Measurements from ENCODE around the gene DNER. TPM values are rescaled to one million over a fixed set of nuclear protein-coding genes. Genes with fewer than 3 reads are reported as not detected.
"Not testable (repeated sequence)": the region's sequence is repeated elsewhere in the genome, so short reads cannot be mapped to it uniquely, and the experiment has no call there.

The DNER gene
- total RNA-seq, 2 experiments from 2014 or later: not detected

GRCh38 chr2:229350883-229351282 lies 363.5 kb downstream of the DNER start:
- H3K27me3 Mint-ChIP-seq: no peaks in the 10 kb centered on the region
- no peak overlapping the region for H3K27ac Mint-ChIP-seq
- no peak for DNase-seq
- H3K4me3 Mint-ChIP-seq: no peak overlapping the region
- H3K36me3 Mint-ChIP-seq: no peaks in the 10 kb centered on the region
- no peaks in the 10 kb centered on the region for H3K9me3 Mint-ChIP-seq
- no peaks in the 10 kb centered on the region for H3K4me1 Mint-ChIP-seq

GRCh38 chr2:229350117-229350805 lies 364.1 kb downstream of the DNER start:
- Mint-ChIP-seq H3K9me3 (no peaks in the 10 kb centered on the region), H3K27me3 (no peaks in the 10 kb centered on the region), H3K4me1 (no peaks in the 10 kb centered on the region), H3K27ac (no peak overlapping the region), H3K4me3 (no peak overlapping the region), H3K36me3 (no peaks in the 10 kb centered on the region)
- DNase-seq: no peak

- Mint-ChIP-seq H3K36me3 (no peaks in the 10 kb centered on the region), H3K4me3 (no peak overlapping the region), H3K27ac (no peak overlapping the region), H3K27me3 (no peaks in the 10 kb centered on the region), H3K4me1 (no peaks in the 10 kb centered on the region), H3K9me3 (no peaks in the 10 kb centered on the region)
- no peak for DNase-seq
Measured at GRCh38 chr2:229348128-229348527, 366.2 kb downstream of the DNER start.

- no peaks in the 10 kb centered on the region for H3K9me3 Mint-ChIP-seq
- H3K4me3 Mint-ChIP-seq: no peak overlapping the region
- no peaks in the 10 kb centered on the region for H3K4me1 Mint-ChIP-seq
- no peak for DNase-seq
- no peak overlapping the region for H3K27ac Mint-ChIP-seq
- H3K27me3 Mint-ChIP-seq: no peaks in the 10 kb centered on the region
- H3K36me3 Mint-ChIP-seq: no peaks in the 10 kb centered on the region
Measured at GRCh38 chr2:229346816-229347540, 367.4 kb downstream of the DNER start.

DNA sequence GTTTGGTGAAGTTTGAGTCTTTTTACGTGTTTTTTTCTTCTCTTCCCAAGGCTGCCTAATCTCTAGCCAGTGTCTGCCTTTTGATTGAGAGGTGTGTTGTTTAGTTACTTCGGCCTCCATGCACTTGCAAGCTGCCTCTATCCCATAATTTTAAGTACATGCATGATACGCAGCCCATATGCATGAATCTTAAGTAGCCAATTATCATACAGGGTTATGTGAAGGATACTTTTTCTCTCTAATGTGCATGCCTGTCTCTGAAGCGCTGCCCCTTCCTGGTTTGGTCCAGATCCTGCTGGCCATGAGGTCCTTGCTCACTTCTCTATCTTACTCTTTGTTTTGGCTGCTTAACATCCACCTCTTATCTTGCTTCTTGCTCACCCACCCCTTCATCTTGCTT lies 369.4 kb downstream of the DNER start:
- Mint-ChIP-seq H3K9me3 (no peaks in the 10 kb centered on the region), H3K4me3 (no peak overlapping the region), H3K27ac (no peak overlapping the region), H3K4me1 (no peaks in the 10 kb centered on the region), H3K27me3 (no peaks in the 10 kb centered on the region), H3K36me3 (no peaks in the 10 kb centered on the region)
- no peak for DNase-seq

DNA sequence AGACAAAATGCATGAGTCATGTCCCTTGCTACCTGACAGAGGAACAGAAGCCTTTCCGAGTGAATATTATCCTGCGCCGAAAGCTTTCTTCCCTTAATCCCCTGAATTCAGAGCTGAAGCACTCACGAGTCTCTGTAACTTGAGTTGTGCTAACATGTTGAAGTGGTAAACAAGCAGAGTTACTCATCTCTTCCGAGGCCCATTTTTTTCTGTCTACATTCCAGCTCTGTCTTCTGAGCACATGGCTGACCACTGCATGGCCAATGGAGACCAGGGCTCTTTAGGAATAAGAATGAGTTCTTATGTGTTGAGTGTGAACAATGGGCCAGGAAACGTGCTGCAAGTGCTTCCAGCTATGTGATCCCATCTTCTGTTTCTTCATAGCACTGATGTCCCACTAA lies 370.2 kb downstream of the DNER start:
- Mint-ChIP-seq H3K4me1 (no peaks in the 10 kb centered on the region), H3K4me3 (no peak overlapping the region), H3K36me3 (no peaks in the 10 kb centered on the region), H3K9me3 (no peaks in the 10 kb centered on the region), H3K27me3 (no peaks in the 10 kb centered on the region), H3K27ac (no peak overlapping the region)
- DNase-seq: no peak

DNA sequence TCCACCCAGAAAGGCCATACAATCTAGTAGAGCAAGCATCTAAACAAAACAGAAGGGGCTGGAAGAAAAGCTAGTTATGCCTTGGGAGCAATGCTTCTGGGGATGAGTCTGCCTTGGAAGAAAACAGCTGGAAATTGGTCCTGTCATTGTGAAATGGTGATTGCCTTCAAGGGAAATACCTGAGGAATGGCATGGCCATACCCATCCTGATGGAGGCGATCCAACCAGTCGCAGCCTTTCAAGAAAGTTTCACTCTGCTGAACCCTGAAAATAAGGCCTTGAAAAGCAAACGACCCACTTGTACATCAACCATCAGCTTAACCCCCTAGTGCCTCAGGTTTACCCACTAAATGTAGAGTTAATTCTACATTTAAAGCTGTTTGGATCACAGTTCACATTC lies 370.7 kb downstream of the DNER start:
- no peaks in the 10 kb centered on the region for H3K27me3 Mint-ChIP-seq
- no peaks in the 10 kb centered on the region for H3K9me3 Mint-ChIP-seq

GRCh38 chr2:229342376-229342775 lies 372.0 kb downstream of the DNER start:
- peak; percentile 1 for DNase-seq
- Mint-ChIP-seq H3K36me3 (no peaks in the 10 kb centered on the region), H3K4me1 (no peaks in the 10 kb centered on the region), H3K27me3 (no peaks in the 10 kb centered on the region), H3K4me3 (no peak overlapping the region), H3K9me3 (no peaks in the 10 kb centered on the region), H3K27ac (no peak overlapping the region)

More for the DNA sequence above, 370.7 kb downstream of the DNER start:
- no peak overlapping the region for H3K27ac Mint-ChIP-seq
- no peak for DNase-seq
- no peaks in the 10 kb centered on the region for H3K36me3 Mint-ChIP-seq
- H3K4me3 Mint-ChIP-seq: no peak overlapping the region
- no peaks in the 10 kb centered on the region for H3K4me1 Mint-ChIP-seq

- H3K27me3 Mint-ChIP-seq: no peaks in the 10 kb centered on the region
- no peak overlapping the region for H3K4me3 Mint-ChIP-seq
- no peaks in the 10 kb centered on the region for H3K36me3 Mint-ChIP-seq
- H3K27ac Mint-ChIP-seq: no peak overlapping the region
- no peaks in the 10 kb centered on the region for H3K9me3 Mint-ChIP-seq
- no peak for DNase-seq
- no peaks in the 10 kb centered on the region for H3K4me1 Mint-ChIP-seq
Measured at GRCh38 chr2:229340086-229340760, 374.1 kb downstream of the DNER start.

GRCh38 chr2:229339618-229340017 lies 374.7 kb downstream of the DNER start:
- no peak overlapping the region for H3K27ac Mint-ChIP-seq
- no peaks in the 10 kb centered on the region for H3K4me1 Mint-ChIP-seq
- DNase-seq: no peak
- H3K36me3 Mint-ChIP-seq: no peaks in the 10 kb centered on the region
- H3K27me3 Mint-ChIP-seq: no peaks in the 10 kb centered on the region
- H3K9me3 Mint-ChIP-seq: no peaks in the 10 kb centered on the region
- no peak overlapping the region for H3K4me3 Mint-ChIP-seq

GRCh38 chr2:229339171-229339570 lies 375.2 kb downstream of the DNER start:
- H3K9me3 Mint-ChIP-seq, H3K27ac Mint-ChIP-seq, H3K4me3 Mint-ChIP-seq, H3K36me3 Mint-ChIP-seq, H3K4me1 Mint-ChIP-seq, DNase-seq, H3K27me3 Mint-ChIP-seq: not testable (repeated sequence)

DNA sequence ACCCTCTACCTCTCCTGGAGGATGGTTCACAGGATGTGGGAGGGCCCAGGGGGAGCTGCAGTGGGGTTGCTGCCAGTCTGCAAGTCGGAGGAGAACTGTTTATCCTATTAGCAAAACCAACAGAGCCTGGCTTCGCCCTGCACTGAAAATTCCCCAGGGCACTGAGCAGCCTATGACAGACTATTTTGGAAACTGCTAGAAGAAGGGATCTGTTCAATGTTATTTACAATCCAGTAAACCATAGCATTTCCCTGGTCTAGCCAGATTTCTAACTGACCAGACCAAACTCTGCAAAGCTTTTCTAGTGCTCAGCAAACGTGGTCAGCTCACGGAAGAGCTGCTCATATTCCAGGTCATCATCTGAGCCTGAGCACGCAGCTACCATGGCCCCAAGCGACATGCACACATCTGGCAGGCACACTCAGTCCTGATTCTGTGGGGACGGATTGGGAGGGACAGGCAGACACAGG lies 378.4 kb downstream of the DNER start:
- no peaks in the 10 kb centered on the region for H3K36me3 Mint-ChIP-seq
- H3K4me3 Mint-ChIP-seq: no peak overlapping the region
- no peaks in the 10 kb centered on the region for H3K4me1 Mint-ChIP-seq
- H3K9me3 Mint-ChIP-seq: no peaks in the 10 kb centered on the region
- no peak for DNase-seq
- H3K27ac Mint-ChIP-seq: no peak overlapping the region
- peaks cover 2% of the 10 kb centered on the region for H3K27me3 Mint-ChIP-seq

GRCh38 chr2:229335330-229335729 lies 379.0 kb downstream of the DNER start:
- Mint-ChIP-seq H3K27me3 (peaks cover 4% of the 10 kb centered on the region), H3K4me1 (no peaks in the 10 kb centered on the region), H3K36me3 (no peaks in the 10 kb centered on the region), H3K27ac (no peak overlapping the region), H3K4me3 (no peak overlapping the region), H3K9me3 (no peaks in the 10 kb centered on the region)
- DNase-seq: no peak

DNA sequence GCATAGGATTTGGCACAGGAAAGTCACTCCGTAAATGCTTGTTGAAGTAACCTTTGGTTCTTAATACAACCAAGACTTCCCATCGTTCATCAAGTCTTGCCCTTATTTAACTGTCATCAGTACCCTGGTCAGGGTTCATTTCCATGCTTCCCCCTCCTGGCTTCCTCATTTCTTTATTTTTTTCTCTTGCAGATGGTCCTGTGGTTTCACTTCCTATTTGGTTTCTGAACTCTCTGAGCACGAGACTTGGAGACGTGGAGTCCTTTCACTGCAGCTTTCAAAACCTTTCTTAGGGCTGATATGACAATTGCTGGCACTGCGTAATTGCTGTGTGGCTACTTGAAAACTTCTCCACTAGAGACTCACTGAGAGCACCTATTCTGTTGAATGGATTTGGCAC lies 383.4 kb downstream of the DNER start:
- no peak overlapping the region for H3K4me3 Mint-ChIP-seq
- no peak for DNase-seq
- H3K36me3 Mint-ChIP-seq: no peaks in the 10 kb centered on the region
- peaks cover 4% of the 10 kb centered on the region for H3K27me3 Mint-ChIP-seq
- no peak overlapping the region for H3K27ac Mint-ChIP-seq
- H3K4me1 Mint-ChIP-seq: no peaks in the 10 kb centered on the region
- no peaks in the 10 kb centered on the region for H3K9me3 Mint-ChIP-seq

- no peak for DNase-seq
- peaks cover 2% of the 10 kb centered on the region for H3K36me3 Mint-ChIP-seq
- no peak overlapping the region for H3K27ac Mint-ChIP-seq
Measured at GRCh38 chr2:229319558-229319957, 394.8 kb downstream of the DNER start.

More at GRCh38 chr2:229319558-229319957, 394.8 kb downstream of the DNER start:
- Mint-ChIP-seq H3K4me3 (no peak overlapping the region), H3K27me3 (peaks cover 6% of the 10 kb centered on the region), H3K4me1 (no peaks in the 10 kb centered on the region), H3K9me3 (peaks cover 5% of the 10 kb centered on the region)

Data from activated naive CD8-positive, alpha-beta T cell treated with anti-CD3 and anti-CD28 coated beads for 36 hours (primary cell).